Measurements from ENCODE around the gene TMSB10.
"Not testable (repeated sequence)": the region's sequence is repeated elsewhere in the genome, so short reads cannot be mapped to it uniquely, and the experiment has no call there.

TMSB10 gene

DNA sequence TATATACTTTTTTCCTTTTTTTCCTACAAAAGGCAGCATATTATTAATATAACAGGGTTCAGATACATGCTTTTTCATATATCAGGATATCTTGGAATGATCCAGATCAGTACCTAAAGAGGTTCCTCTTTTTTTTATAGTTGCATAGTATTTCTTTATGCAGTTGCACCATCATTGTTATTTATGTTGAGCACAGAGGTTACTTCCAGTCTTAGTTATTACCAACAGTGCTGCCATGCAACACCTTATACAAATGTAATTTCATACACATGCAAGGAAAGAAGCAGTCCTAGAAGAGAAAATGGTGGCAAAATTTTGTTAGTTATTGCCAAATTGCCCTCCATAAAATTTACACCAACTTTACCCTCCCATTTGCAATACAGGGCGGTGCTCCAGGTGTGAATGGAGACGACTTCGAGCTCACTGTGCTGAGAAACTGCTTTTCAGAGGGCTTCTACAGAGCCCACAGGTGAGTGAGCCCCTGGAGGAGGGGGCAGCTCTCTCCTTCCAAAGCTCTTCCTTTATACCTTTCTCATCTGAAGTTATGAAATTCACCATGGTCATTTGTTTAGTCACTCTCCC lies 35.5 kb downstream of the TMSB10 start:
- FAIRE-seq, result no peak

DNA sequence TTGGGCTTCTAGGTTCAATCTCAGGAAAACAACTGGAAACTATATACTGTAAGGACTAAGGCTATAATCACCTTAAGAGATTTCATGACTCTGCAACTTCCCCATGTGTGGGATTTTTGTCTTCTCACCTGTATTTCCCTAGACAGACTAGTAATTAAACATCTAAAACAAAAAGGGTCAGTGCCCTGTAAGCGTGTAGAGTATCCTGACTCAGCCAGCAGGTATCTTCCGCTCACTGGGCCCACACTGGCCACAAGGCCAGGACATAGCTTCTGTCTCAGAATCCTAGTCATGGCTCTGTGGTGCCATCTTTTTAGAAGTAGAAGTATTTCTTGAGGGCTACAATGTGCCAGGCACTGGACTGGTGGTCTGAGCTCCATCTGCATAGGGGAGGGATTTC lies 36.7 kb downstream of the TMSB10 start:
- FAIRE-seq, result no peak

DNA sequence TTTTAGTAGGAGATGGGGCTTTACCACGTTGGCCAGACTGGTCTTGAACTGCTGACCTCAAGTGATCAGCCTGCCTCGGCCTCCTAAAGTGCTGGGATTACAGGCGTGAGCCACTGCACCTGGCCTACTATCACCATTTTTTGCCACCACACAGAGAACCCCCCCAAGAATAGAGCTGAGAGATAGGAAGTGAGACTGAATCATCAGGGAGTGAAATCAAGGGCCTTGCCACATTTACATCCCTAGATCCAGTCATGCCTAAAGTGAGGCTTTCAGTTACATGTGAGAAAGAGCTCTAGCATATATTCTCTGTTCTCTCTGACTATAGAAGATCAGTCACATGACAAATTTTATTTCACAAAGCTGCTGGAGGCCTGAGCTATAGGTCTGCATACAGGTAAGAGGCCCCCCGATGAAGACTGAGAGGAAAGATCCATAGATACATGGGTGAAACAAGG lies 37.5 kb downstream of the TMSB10 start:
- no peak for FAIRE-seq

DNA sequence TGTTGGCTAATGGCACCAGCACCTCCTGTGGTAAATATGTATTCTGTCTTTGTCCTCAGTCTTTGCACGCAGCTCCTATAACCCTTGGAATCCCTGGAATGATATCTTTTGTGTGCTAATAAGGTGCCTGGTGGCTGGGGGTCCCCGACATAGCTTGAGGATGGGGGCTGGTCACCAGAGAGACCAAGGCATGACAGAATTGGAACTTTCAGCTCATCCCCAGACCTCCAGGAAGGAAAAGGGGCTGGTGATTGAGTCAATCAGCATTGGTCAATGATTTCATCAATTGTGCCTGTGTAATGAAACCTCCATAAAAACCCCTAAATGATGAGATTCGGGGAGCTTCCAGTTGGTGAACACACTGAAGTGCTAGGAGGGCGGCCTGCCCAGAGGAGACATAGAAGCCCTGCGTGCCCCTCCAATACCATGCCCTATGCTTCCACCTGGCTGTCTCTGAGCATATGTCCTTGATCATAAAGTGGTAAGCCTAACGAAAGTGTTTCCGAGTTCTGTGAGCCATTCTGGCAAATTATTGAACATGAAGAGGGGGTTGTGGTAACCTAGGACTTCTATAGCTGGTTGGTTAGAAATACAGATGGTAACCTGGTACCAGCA lies 38.9 kb downstream of the TMSB10 start:
- FAIRE-seq, result no peak

DNA sequence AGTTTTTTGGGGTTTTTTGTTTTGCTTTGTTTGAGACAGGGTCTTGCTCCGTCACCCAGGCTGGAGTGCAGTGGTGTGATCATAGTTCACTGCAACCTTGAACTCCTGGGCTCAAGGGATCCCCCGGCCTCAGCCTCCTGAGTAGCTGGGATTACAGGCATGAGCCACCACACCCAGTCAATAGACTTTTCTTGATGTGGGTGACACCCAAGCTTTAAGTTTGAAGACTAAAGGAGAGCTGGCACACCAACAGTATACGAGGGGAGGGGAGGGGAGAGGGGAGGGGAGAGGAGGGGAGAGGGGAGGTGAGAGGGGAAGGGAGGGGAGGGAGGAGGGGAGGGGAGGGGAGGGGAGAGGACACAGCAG lies 40.4 kb downstream of the TMSB10 start:
- FAIRE-seq, result not testable (repeated sequence)

DNA sequence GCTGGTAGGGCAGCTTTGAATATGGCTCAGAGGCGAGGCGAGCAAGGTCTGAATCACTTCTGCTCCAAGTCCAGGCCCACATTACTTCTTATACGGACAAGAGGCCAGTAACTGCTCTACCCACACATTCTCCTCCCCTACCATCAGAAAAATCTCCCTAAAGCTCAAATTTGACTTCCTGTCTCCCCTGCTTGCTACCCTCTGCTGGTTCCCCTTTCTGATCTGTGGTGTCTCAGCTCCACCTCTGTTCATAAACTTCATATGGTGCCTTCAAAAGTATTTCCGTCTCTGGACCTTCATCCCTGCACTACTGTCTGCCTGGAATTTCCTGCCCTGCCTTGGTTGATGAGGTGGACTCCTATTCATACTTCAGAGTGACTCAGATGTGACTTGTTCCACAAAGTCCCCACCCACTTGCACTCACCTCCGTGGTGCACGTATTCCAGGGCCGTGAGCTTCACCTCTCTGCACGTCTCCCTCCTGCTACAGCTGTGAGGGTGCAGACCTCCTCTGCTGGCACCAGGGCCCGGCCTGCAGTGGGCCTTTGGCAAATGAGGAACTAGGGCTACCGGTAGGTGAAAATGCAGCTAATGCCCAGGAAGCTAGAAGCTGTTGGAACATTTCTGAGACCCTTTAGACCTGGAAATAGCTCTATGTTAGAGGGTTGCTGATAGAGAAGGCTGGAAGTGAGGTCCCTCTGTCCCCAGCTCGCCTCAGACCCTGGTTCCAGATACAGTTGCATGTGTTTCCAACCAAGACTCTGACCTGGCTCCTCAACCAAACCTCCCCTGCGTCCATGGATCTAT lies 41.0 kb downstream of the TMSB10 start:
- no peak for FAIRE-seq

DNA sequence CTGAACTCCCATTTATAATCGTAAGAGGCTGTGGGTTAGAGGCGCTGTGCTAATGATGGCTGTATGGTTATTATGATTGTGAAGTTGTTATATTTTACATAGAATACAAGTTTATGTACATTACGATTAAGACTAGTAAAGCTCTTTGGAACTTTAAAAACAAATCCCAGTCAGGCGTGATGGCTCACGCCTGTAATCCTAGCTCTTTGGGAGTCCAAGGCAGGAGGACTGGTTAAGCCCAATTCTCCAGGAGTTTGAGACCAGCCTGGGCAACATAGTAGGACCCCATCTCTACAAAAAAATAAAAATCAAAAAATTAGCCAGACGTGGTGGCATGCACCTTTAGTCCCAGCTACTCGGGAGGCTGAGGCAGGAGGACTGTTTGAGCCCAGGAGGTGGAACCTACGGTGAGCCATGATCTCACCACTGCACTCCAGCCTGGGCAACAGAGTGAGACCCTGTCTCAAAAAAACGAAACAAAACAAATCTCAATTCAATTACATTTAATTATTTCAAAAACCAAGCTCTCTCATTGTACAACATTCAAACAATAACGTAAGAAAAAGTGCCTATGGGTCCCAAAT lies 41.6 kb downstream of the TMSB10 start:
- FAIRE-seq, result no peak

DNA sequence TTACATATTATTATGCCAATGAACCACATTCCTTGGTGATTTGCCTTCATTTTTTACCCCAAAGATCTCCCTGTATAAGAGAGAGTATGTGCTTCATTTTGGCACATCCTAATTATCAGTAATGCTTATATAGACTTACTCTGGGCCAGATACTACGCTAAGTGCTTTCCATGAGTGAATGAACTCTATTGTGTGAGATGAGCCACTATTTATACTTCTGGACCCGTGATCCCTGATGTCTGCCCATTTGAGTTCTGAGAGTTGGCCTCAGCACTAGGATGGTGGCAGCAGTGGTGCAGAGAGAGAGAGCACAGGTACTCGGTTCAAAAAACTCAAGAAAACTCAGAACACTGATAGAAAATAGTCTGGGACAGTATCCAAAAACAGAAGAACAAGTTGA lies 48.1 kb downstream of the TMSB10 start:
- no peak for FAIRE-seq

DNA sequence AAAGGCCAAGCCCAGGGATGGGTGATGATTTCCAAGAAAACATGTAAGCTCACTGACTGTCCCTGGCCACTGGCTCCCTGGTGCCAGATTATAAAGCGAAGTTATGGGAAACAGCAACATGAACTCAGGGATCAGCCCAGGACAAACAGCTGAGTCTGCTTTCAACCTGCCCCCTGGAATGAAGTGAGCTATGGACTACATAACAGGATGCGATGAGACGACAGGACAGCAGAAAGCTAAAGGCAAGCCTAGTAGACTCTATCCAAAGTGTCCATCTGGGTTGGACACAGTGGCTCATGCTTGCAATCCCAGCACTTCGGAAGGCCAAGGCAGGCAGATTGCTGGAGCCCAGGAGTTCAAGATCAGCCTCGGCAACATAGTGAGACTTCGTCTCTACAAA lies 48.9 kb downstream of the TMSB10 start:
- FAIRE-seq, result no peak

All from colon (tissue), 2 donors.